Measurements from ENCODE around the gene SEC14L2. TPM values are rescaled to one million over a fixed set of nuclear protein-coding genes. Genes with fewer than 3 reads are reported as not detected.

Gene SEC14L2
- total RNA-seq, 1 experiment from 2014 or later, result 10.6 TPM

DNA sequence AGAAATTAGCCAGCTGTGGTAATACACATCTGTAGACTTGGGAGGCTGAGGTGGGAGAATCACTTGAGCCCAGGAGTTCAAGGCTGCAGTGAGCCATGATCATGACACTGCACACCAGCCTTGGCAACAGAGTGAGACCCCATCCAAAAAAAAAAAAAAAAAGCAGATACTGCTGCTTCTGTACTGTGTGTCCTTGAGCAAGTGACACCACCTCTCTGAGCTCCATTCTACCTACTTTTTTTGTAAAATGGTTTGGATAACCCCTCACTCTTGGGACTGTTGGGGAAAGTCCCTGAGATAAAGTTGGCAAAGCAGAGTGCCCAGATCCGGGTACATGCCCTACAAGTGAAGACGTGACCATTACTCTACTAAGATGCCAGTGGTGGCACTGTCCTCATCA, 72.3 kb downstream of the SEC14L2 start:
- no peak for DNase-seq (ENCODE audit: low read depth)
- in situ Hi-C loops (cut with HindIII; ENCODE audit: low pct_unique_long_range_greater_than_20kb, low sequenced_read_pairs), result no loop called here

- in situ Hi-C loops (cut with HindIII; ENCODE audit: low pct_unique_long_range_greater_than_20kb, low sequenced_read_pairs), result no loop called here
- DNase-seq (ENCODE audit: low read depth), result no peak
Observed at GRCh38 chr22:30470655-30471054, 73.8 kb downstream of the SEC14L2 start.

DNA sequence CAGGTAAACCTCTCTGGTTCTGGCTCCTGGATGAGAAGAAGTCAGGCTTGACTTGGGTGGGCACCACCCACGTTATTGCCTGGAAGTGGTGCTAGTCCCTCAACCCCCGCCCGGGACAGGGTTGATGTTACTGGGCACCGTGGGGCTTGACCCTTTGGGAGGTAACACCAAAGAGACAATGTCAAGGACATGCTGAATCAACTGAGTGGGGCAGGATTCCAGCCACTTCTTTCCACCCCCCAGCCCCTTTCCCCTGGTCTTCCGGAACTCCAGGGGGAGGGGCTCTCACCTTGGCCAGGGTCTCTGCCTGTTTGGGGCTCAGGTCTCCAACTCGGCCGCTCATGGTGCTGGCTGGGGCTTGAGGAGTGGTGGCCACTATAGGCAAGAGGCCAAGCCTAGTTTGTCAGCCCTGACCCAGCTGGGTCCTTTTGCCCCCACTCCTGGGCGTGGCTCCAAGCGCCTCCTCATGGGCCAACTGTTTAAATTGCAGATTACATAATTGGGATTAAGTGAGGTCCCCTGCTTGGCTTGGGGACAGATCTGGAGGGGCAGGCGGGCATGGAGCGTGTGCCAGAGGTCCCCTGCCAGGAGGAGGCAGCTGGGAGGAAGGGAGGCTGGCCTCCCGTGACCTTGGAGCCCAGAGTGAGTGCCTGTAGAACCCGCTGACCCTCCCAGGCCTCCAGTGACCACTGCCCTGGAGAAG, 74.9 kb downstream of the SEC14L2 start, which contains the start of gene SEC14L3:
Gene SEC14L3 (minus strand): TSS at position 402 of the 703 bp plus-strand sequence. CDS start 59 bp downstream, at position 343.
- no peak for DNase-seq (ENCODE audit: low read depth)
- in situ Hi-C loops (cut with HindIII; ENCODE audit: low pct_unique_long_range_greater_than_20kb, low sequenced_read_pairs), result no loop called here

- no peak for DNase-seq (ENCODE audit: low read depth)
- in situ Hi-C loops (cut with HindIII; ENCODE audit: low pct_unique_long_range_greater_than_20kb, low sequenced_read_pairs), result no loop called here
Observed at GRCh38 chr22:30472994-30473720, 76.3 kb downstream of the SEC14L2 start.

GRCh38 chr22:30474121-30474520, 77.3 kb downstream of the SEC14L2 start:
- DNase-seq (ENCODE audit: low read depth), result no peak
- in situ Hi-C loops (cut with HindIII; ENCODE audit: low pct_unique_long_range_greater_than_20kb, low sequenced_read_pairs), result no loop called here

Other genes with a start within 250 kb of the SEC14L2 start
- 35.7 and 35.8 TPM in 2 replicates for gene LIF, start 150.3 kb upstream of the SEC14L2 start, total RNA-seq (2014; rRNA removed; shearing (Covaris generic); ENCODE audit: low replicate concordance)
- gene OSM, start 130.2 kb upstream of the SEC14L2 start, total RNA-seq (2014; rRNA removed; shearing (Covaris generic); ENCODE audit: low replicate concordance), result not detected in 2 replicates
- 14.0 and 16.0 TPM in 2 replicates for gene CASTOR1, start 107.5 kb upstream of the SEC14L2 start, total RNA-seq (2014; rRNA removed; shearing (Covaris generic); ENCODE audit: low replicate concordance)
- gene TBC1D10A, start 70.1 kb upstream of the SEC14L2 start, total RNA-seq (2014; rRNA removed; shearing (Covaris generic); ENCODE audit: low replicate concordance), result 44.3 and 45.5 TPM in 2 replicates
- 12.7 and 15.5 TPM in 2 replicates for gene SF3A1, start 40.1 kb upstream of the SEC14L2 start, total RNA-seq (2014; rRNA removed; shearing (Covaris generic); ENCODE audit: low replicate concordance)
- 2.0 and 2.2 TPM in 2 replicates for gene CCDC157, start 40.0 kb upstream of the SEC14L2 start, total RNA-seq (2014; rRNA removed; shearing (Covaris generic); ENCODE audit: low replicate concordance)
- 53.2 and 91.7 TPM in 2 replicates for gene RNF215, start 9.6 kb upstream of the SEC14L2 start, total RNA-seq (2014; rRNA removed; shearing (Covaris generic); ENCODE audit: low replicate concordance)
- 151 and 189 TPM in 2 replicates for gene MTFP1, start 28.8 kb downstream of the SEC14L2 start, total RNA-seq (2014; rRNA removed; shearing (Covaris generic); ENCODE audit: low replicate concordance)
- not detected in 2 replicates for gene SEC14L3, start 75.0 kb downstream of the SEC14L2 start, total RNA-seq (2014; rRNA removed; shearing (Covaris generic); ENCODE audit: low replicate concordance)
- 0.14 TPM in 1 of 2 replicates, not detected in the other for gene SEC14L4, start 108.7 kb downstream of the SEC14L2 start, total RNA-seq (2014; rRNA removed; shearing (Covaris generic); ENCODE audit: low replicate concordance)
- 28.2 and 51.2 TPM in 2 replicates for gene SEC14L6, start 149.7 kb downstream of the SEC14L2 start, total RNA-seq (2014; rRNA removed; shearing (Covaris generic); ENCODE audit: low replicate concordance)
- 46.3 and 76.4 TPM in 2 replicates for gene GAL3ST1, start 177.6 kb downstream of the SEC14L2 start, total RNA-seq (2014; rRNA removed; shearing (Covaris generic); ENCODE audit: low replicate concordance)
- gene PES1, start 194.9 kb downstream of the SEC14L2 start, total RNA-seq (2014; rRNA removed; shearing (Covaris generic); ENCODE audit: low replicate concordance), result 179 and 184 TPM in 2 replicates
- 44.8 and 55.6 TPM in 2 replicates for gene TCN2, start 210.2 kb downstream of the SEC14L2 start, total RNA-seq (2014; rRNA removed; shearing (Covaris generic); ENCODE audit: low replicate concordance)
- gene SLC35E4, start 238.8 kb downstream of the SEC14L2 start, total RNA-seq (2014; rRNA removed; shearing (Covaris generic); ENCODE audit: low replicate concordance), result 12.5 and 14.2 TPM in 2 replicates

Measured in Caki2 (cell line).